Measurements from ENCODE around the gene ESYT2.

The ESYT2 gene

DNA sequence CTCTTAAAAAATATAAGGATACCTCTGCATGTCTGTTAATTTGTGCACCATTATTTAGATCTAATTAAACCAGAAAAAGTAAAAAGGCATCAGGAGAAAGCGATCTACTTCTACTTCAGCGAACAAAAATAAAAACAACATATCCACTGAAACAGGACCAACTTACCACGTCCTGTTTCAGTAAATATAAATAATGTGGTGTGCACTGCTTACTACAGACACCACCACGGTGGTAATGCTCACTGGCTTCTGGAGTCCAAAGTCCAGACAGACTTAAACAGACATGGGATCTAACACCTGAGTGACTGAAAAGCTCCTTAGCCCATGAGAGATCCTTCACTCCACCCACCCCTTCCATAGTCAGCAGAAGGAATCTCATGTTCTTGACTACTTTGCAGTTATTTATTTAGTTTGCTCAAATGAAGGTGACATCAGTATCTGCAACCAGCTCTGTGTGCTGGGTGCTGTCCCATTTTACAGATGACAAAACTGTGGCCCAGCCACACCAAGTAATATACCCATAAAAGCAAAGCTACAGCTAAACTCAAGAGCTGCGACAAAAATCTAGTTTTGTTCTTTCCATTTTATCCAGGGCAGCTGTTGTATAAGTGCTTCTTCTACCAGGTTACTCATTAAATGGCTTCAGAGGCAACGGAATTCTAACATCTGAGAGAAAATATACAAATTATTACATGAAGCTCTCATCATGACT, 62.6 kb downstream of the ESYT2 start:
- DNase-seq (ENCODE audit: low spot score) = no peak

DNA sequence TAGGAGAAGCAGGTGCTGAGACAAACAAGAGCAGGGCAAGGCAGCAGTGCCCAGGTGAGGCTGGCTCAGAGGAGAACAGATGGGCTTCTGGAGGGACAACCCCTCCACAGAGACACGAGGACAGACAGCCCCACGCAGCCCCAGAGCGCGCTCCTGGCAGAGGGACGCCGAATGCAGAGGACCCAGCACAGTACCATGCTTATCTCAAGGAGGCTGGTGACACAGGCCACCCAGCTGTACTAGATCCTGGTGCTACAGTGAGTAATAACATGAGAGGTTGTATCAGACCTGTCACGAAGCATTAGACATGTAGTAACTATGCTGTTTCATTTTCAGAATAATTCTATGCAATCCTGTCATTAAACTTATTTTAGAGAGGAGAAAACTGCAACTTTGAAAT, 64.3 kb downstream of the ESYT2 start:
- no peak for DNase-seq (ENCODE audit: low spot score)

DNA sequence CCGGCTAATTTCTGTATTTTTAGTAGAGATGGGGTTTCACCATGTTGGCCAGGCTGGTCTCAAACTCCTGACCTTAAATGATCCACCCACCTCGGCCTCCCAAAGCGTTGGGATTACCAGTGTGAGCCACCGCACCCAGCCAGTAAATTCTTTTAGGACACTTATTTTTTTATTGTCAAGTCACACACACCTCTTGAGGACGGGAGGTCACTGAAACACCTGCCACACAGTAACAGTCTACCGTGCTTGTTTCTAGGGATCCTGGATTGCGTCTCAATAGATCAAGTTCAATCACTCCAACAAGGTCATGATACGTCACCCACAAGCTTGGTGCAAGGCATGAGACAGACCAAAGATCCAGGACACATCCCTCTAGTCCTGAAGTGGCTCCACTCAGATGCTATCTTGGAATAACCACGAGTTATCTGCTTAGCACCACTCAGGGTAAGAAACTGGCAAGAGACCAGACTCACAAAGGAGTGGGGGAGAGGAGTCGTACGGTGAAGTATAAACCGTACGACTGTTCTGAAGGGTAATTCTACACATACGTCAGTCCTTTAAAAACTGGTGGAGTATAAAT, 65.8 kb downstream of the ESYT2 start:
- DNase-seq (ENCODE audit: low spot score) = no peak

DNA sequence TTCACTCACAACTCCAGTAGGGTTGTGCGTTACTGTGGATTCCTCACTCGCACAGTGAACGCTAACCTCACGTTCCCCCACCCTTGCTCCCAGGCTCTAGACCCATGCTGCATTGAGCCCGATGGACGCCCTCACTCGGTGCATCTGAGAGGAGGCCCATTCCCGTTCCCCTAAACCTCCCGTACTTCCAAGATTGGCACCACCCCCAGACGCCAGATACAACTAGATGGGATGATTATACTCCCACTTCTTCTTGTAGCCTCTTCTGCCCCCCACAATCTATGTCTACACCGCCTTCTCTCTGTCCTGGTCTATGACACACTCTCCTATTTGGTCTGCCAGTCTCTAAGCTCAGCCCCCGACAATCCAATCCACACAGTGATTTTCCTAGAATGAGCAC, 67.4 kb downstream of the ESYT2 start:
- DNase-seq (ENCODE audit: low spot score) = no peak

DNA sequence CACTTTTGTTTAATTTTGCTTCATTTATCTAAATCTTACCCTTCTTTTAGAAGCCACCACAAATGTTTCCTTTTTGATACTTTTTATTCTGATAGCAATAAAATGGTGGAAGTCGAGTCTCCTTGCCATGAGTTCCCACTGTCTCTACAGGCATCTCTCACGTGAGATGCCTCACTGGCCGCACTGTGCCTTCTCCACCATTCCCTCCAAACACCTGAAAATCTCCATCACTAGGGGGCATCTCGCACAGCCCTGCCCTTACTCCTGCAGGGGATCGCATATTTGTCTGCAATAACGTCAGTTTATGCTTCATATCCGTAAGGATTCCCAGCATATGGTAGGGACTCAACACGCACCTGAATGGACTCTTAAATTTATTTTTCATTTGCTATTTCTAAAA, 68.4 kb downstream of the ESYT2 start:
- no peak for DNase-seq (ENCODE audit: low spot score)

DNA sequence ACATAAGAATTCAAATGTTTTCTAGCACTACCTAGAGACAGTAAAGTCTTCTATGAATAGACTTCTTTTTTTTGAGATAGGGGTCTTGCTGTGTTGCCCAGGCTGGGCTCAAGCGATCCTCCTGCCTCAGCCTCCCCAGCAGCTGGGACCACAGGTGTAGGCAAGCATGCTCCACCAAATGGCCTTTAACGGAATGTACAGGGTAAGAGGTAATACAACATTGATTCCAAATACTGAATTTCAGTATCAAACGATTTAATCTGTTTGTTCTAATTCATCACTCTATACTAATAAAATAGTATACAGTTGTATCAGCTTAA, 68.9 kb downstream of the ESYT2 start:
- DNase-seq (ENCODE audit: low spot score) = no peak

DNA sequence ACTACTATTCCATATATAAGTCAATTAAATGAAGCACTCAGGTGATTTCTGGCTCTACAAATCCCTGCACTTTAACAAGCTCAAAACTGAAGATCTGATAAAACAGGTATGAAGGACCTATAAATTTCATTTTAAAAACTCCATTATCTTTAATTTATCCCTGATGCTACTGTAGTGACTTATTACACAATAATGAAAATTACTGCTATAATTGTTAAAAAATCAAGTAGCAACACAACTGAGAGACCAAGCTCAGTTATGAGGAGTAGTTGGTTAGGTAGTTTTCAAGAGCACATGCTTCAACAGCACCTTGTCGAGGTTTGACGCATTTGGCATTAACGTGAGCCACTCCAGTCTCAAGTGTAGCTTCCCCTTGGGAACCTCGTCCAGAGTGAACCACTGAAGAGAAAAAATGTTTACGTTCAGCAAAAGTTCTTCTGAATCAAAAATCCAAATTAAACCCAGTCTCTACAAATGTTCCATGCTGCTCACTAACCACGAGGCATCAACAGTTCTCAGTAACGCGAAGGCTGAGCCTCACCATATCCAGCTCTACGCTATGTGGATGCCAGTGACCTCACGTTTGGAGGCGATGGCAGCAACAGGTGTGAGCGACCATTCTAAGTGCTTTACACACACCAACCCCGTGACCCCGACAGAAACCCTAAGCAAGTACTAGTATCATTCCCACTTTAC, 69.4 kb downstream of the ESYT2 start:
- no peak for DNase-seq (ENCODE audit: low spot score)

DNA sequence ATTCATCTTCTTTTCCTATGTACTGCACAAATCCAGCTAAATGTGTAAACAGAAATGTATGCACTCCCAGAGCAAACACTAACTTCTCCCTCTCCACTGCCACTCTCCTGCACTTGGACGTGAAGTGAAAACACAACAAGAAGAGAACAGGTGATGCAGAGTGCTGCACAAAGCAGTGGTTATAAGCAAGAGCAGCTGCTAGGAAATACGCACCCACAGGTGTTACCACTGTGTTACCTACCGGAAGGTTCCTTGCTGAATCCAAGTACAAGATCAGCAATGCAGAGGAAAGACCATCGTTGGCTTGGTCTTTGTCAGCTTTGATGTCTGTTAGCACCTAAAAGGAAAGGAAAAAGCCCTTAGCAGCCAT, 70.1 kb downstream of the ESYT2 start:
- DNase-seq (ENCODE audit: low spot score) = no peak

DNA sequence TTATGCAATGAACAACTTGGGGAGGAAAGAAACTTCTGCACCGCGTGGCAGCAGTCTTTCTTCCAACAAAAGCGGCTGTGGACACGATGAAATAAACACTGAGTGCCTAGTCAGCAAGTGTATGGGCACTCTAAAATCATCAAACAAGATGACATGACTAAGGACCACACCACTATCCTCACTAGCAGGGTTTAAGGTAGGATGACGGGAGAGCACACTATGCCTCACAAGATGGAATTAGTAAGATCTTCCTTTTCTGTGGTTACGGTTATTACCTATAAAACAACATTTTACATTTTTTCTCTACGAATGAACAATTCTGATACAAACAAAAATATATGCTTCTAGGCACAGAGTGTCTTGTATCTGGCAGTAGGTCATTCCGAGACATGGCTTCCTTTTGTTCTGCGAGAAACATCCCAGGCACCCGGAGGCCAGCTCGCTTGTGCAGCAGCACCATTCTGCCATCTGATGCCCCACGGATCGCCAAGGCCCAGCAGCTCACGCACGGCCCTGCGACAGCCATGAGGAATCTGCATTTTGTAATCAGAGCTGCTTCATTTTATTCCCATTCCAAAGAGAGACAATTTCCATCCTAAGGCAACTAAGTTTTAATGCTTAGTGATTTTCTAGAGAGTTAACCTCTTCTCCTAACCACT, 70.6 kb downstream of the ESYT2 start:
- DNase-seq (ENCODE audit: low spot score) = no peak

DNA sequence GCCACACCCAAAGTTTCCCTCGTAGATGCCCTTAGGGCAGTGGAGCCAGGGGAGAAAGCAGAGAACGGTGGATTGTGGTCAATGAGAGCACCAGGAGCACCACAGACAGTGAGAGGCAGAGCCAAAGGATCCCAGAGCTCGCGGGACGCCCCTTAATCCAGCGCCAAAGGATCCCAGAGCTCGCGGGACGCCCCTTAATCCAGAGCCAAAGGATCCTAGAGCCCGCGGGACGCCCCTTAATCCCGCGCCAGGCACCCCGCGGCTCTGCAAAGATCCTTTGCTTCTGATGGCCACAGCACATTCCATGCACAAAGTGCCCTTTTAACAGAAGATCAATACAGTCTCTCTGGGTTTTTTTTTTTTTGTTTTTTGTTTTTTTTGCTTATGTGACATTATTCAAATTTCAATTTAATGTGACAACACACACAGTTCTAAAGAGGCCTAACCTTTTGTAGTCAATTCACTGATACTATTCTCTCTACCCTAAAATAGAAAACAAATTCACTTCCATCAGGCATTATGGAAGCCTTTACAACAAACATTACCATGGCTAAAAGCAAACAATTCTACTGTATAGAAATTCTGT, 71.8 kb downstream of the ESYT2 start:
- DNase-seq (ENCODE audit: low spot score) = no peak

DNA sequence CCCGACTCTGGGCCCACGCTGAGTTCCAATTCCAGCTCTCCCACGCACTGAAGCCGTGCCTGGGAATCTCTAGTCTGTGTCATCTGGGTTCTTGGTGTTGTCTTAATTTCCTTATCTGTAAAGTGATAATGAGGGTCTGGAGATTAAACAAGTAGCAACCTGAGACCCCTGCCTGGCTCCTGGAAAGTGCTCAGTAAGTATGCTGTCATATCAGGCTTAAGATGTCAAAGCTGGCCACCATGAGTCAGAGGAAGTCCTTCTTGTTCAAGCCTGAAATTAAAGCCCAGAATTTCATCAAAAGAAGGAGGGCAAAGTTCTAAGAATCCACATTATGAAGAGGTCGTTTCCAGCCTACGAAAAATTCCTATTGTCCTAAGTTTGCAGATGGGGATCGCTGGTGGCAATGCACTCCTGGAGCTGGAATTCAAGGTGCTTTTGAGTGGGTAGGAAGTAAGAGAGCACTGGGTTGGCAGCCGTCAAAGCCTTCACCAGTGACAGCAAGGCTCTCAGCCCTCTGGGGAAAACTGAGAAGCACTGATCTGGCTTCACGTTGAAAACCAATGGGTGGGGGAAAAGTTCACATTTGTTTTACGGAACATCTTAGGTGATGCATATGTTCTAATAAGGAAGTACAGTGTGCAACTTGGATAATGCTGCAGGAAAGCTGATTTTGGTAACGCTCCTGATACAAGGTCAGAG, 74.4 kb downstream of the ESYT2 start:
- no peak for DNase-seq (ENCODE audit: low spot score)

DNA sequence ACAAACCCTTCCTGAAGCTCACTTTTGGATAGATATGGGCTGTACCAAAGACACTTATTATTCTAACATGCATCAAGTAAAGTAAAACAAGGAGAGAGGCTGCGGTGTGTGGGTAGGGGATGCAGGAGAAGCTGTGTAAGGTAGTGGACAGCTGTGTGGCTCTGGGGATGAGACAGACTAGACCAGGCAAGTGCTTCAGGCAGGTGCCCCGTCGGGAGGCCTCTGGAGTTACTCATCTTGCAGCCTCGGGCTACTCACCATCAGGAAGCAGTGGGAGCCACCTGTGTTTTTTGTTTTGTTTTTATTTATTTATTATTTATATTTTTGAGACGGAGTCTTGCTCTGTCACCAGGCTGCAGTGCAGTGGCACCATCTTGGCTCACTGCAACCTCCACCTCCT, 75.4 kb downstream of the ESYT2 start:
- DNase-seq (ENCODE audit: low spot score) = no peak

DNA sequence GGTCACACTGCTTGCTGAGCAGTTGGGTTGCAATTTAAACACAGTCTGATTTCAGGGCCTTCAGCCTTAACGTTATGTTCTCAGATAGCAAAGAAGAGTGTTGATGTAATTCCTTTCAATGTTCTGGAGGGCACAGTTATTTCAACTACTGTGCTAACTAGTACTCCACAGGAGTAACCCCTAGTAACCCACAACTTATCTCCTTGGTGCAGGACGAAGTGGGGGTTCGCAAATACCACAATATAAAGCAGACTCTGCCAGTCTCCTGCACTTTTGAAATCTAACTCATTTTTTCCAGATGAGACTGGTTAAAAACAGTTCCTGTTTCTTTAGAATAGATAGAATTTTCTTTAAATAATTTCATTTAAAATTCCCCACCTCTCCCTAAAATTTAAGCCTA, 77.6 kb downstream of the ESYT2 start:
- DNase-seq (ENCODE audit: low spot score) = no peak

DNA sequence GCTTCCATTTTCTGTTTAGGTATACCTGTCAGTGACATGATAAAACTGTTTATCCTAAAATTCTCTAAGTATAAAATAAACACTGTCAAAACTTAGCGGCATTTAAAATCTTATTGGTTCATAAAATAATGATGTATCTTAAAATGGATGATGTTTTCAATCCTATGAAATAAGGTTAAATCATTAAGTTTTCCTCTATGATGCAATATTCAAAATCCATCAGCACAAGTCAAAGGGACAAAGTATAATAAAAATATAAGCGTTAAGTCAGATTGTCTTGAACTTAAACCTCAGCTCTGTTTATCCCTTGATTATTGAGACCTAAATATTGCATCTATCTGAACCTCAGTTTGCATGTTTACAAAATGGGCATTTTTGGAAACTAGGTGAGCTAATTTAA, 78.1 kb downstream of the ESYT2 start:
- DNase-seq (ENCODE audit: low spot score) = no peak

DNA sequence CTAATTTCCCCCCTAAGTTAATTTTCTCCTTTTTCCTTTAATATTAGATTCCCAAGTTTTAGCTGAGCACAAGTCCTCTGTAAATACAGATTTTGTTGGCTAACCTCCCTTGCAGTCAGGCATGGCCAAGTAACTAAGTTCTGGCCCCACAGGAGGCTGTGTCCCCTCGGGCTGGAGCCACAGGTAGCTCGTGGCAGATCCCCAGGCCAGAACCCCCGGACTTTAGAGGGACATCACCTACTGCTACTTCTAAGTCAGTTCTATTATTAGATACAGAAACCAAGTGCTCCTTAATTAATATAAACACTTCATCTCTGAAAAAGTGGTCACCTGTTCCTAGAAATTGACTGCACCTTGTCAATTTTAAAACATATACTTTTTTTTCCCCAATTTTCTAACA, 78.6 kb downstream of the ESYT2 start:
- DNase-seq (ENCODE audit: low spot score) = no peak

DNA sequence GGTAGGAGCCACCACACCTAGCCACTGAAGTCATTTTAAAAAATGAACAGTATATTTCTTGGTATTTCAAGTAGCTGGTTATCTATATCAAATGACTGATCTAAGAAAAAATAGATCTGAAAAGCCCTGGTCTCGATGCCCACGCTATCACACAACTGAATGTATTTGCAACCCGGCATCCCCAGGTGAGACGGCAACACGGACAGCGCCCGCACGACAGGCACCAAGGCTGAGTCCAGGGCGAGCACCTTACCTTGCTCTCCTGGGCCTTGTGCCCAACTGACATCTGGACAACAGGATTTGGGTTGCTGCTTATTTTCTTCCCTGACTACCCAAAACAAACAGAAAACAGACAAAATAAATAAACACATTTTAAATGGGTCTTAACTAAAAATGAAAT, 79.9 kb downstream of the ESYT2 start:
- DNase-seq (ENCODE audit: low spot score) = no peak

DNA sequence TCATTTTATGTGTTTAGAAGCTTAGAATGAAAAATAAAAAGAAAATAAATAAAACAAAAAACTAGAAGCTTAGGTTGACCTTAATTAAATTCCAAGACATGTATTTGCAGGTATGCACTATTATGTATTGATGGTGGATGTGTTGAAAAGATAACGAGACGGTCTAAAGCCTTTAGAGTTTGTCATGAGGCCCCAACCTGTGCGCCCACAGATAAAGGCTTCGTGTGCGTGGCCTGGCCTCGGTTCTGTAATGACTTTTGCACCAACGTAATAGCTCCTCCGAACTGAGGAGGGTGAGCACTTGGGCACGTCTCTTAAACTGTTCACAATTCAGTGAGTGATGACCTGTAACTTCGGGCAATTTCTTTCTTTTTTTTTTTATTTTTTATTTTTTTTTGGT, 81.0 kb downstream of the ESYT2 start:
- no peak for DNase-seq (ENCODE audit: low spot score)

DNA sequence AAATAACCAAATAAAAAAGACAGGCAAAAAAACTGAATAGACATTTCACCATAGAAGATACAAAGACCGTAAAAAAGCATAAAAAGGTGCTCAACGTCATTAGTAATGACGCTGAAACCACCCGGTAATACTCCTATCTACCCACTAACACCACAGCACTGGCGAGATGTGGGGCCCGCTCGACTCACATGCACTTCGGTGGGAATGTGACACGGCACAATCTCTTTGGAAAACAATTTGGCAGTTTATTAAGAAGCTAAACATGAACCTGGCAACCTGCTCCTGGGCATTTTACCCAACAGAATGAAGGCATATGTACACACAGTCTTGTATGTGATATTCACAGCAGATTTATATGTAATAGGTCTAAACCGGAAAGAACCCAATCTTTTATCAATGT, 81.9 kb downstream of the ESYT2 start:
- no peak for DNase-seq (ENCODE audit: low spot score)

DNA sequence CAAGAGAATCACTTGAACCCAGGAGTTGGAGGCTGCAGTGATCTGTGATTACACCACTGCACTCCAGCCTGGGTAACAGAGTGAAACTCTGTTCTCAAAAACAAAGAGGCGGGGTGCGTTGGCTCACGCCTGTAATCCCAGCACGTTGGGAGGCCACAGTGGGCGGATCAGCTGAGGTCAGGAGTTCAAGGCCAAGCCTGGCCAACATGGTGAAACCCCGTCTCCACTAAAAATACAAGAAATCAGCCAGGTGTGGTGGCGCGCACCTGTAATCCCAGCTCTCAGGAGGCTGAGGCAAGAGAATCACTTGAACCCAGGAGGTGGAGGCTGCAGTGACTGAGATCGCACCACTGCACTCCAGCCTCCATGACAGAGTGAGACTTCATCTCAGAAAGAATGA, 82.4 kb downstream of the ESYT2 start:
- DNase-seq (ENCODE audit: low spot score) = no peak

DNA sequence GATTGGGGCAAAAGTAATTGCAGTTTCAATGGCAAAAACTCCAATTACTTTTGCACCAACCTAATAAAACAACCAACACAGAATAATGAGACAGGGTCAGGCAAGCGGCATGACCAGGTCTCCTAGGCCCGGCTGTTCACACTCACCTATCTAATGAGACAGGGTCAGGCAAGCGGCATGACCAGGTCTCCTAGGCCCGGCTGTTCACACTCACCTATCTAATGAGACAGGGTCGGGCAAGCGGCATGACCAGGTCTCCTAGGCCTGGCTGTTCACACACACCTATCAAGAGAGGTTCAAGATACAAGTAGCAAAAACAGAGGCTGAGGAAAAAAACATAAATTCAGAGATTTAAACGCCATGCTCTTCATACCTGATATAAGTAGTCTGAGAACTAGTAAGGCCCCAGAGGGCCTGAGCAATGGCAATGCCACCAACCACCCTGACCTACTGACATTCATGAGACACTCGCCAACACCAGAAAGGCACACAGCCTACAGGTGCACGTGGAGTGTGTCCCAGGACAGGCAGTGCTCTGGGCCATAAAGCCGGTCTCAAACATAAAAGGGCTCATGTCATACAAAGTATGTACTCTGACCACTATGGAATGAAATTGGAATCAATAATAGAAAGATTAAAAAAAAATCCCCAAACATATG, 84.1 kb downstream of the ESYT2 start:
- no peak for DNase-seq (ENCODE audit: low spot score)

DNA sequence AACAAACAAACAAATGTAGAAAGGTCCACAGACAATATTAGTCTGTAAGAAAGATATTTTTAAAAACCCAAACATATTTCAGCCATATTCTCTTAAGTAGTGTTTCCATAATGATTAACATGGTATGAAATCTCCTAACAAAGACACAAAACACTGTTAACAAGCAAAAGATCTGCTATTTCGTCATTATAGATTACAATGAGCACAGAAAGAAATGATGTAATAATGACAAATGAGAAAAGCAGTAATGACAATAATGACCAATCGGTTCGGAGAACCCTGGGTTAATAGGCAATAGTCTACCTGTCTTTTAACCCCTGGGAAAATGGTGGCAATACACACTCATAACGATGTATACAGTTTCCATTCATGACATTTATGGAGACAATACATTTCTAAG, 85.2 kb downstream of the ESYT2 start:
- DNase-seq (ENCODE audit: low spot score) = no peak

DNA sequence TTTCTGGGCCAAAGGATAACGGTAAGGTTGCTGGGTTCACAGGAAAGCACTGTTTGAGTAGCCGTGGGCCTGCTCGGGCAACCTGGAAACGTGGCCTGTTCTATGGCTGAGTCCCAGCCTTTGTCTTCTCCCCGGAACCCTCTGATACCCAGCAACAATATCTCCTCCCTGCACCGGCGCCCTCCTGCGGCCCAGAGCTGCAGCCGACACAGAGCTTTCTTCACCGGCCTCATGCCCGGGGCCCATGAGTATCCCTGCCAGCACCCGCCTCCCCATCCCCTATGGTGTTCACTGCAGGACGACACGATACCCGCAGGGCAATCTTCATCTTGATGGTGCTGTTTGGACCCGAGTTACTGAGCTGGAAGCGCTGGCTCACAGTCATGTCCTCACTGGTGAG, 86.1 kb downstream of the ESYT2 start:
- DNase-seq (ENCODE audit: low spot score) = no peak
